Measurements from ENCODE around the gene TMEM252. TPM values are rescaled to one million over a fixed set of nuclear protein-coding genes. Genes with fewer than 3 reads are reported as not detected.

TMEM252 gene
- not detected in 2 replicates for total RNA-seq (2014; rRNA removed; shearing (Covaris generic))

- no peak for DNase-seq (ENCODE audit: low spot score)
Measured at GRCh38 chr9:68540712-68541535, at the start of gene TMEM252. TSS of gene TMEM252 (minus strand) at chr9:68540883. CDS start at chr9:68540814, 69 bp downstream.

- no peak for DNase-seq (ENCODE audit: low spot score)
Measured at GRCh38 chr9:68585034-68585761, 44.5 kb upstream of the TMEM252 start.

- DNase-seq (ENCODE audit: low spot score) = peak; percentile 89
Measured at GRCh38 chr9:68584189-68585033, 43.7 kb upstream of the TMEM252 start.

GRCh38 chr9:68581696-68582095 lies 41.0 kb upstream of the TMEM252 start:
- DNase-seq (ENCODE audit: low spot score) = no peak

- DNase-seq (ENCODE audit: low spot score) = no peak
Measured at GRCh38 chr9:68577774-68578591, 37.3 kb upstream of the TMEM252 start.

- no peak for DNase-seq (ENCODE audit: low spot score)
Measured at GRCh38 chr9:68575817-68576216, 35.1 kb upstream of the TMEM252 start.

- DNase-seq (ENCODE audit: low spot score) = no peak
Measured at GRCh38 chr9:68574150-68574549, 33.5 kb upstream of the TMEM252 start.

- no peak for DNase-seq (ENCODE audit: low spot score)
Measured at GRCh38 chr9:68567565-68567964, 26.9 kb upstream of the TMEM252 start.

GRCh38 chr9:68562461-68562860 lies 21.8 kb upstream of the TMEM252 start:
- DNase-seq (ENCODE audit: low spot score) = no peak

- peak; percentile 7 for DNase-seq (ENCODE audit: low spot score)
Measured at GRCh38 chr9:68560071-68560844, 19.6 kb upstream of the TMEM252 start.

- no peak for DNase-seq (ENCODE audit: low spot score)
Measured at GRCh38 chr9:68558545-68558944, 17.9 kb upstream of the TMEM252 start.

- DNase-seq (ENCODE audit: low spot score) = no peak
Measured at GRCh38 chr9:68555437-68556150, 14.9 kb upstream of the TMEM252 start.

GRCh38 chr9:68552700-68553476 lies 12.2 kb upstream of the TMEM252 start:
- DNase-seq (ENCODE audit: low spot score) = peak; percentile 11

- no peak for DNase-seq (ENCODE audit: low spot score)
Measured at GRCh38 chr9:68551191-68551590, 10.5 kb upstream of the TMEM252 start.

- no peak for DNase-seq (ENCODE audit: low spot score)
Measured at GRCh38 chr9:68548241-68548640, 7.6 kb upstream of the TMEM252 start.

GRCh38 chr9:68547417-68547816 lies 6.7 kb upstream of the TMEM252 start:
- DNase-seq (ENCODE audit: low spot score) = no peak

GRCh38 chr9:68546596-68547390 lies 6.1 kb upstream of the TMEM252 start:
- no peak for DNase-seq (ENCODE audit: low spot score)
